K562 (cell line): ENCODE measurements around the gene LDLRAD1. TPM values are rescaled to one million over a fixed set of nuclear protein-coding genes. Genes with fewer than 3 reads are reported as not detected.

Experiments used
- BRD4 ChIP-seq: fragments of 200-600 bp; sonication (generic); IDR thresholded peaks from 2 replicates; pipeline ENCODE4 v1.6.1; 2017; ENCODE audit warnings: inconsistent platforms
- CBX8 ChIP-seq: fragments of 200-600 bp; sonication (generic); IDR thresholded peaks from 2 replicates; pipeline ENCODE4 v1.6.1; 2012; ENCODE audit warnings: borderline replicate concordance, mixed run types, low read depth, mild to moderate bottlenecking, moderate library complexity, mixed read lengths, low read length, control low read depth, inconsistent platforms; ENCODE audit not compliant: poor library complexity, severe bottlenecking; ENCODE audit errors: extremely low read depth
- CHD2 ChIP-seq: IDR thresholded peaks from 2 replicates; pipeline ENCODE4 v1.6.1; 2011; ENCODE audit warnings: low read depth, low read length
- ELF1 ChIP-seq: fragments of 200-800 bp; sonication (Bioruptor generic); IDR thresholded peaks from 2 replicates; pipeline ENCODE4 v1.6.1; 2016; ENCODE audit warnings: missing genetic modification characterization, missing compliant biosample characterization
- FOSL1 ChIP-seq: fragments of 200-800 bp; sonication (Bioruptor generic); conservative IDR thresholded peaks from 2 replicates; pipeline ENCODE4 v1.6.1; 2016; ENCODE audit warnings: missing genetic modification characterization, missing compliant biosample characterization
- HDAC6 ChIP-seq: IDR thresholded peaks from 2 replicates; pipeline ENCODE4 v1.6.1; 2012; ENCODE audit warnings: low read depth, mild to moderate bottlenecking, control low read depth, inconsistent platforms, low read length, moderate library complexity
- KAT8 ChIP-seq: fragments of 450-650 bp; IDR thresholded peaks from 2 replicates; pipeline ENCODE4 v1.6.1; 2016; ENCODE audit warnings: low read depth, mild to moderate bottlenecking
- KLF1 ChIP-seq: fragments of 450-650 bp; IDR thresholded peaks from 2 replicates; pipeline ENCODE4 v1.6.1; 2016; ENCODE audit warnings: missing genetic modification characterization, missing compliant biosample characterization
- MIER1 ChIP-seq: fragments of 450-650 bp; IDR thresholded peaks from 2 replicates; pipeline ENCODE4 v1.6.1; 2016; ENCODE audit warnings: antibody characterized with exemption, mild to moderate bottlenecking, low read depth
- MYC ChIP-seq, 2 experiments: fragments of 250-450 bp in 1 of 2; sonication (Bioruptor Pico) in 1 of 2; IDR thresholded peaks; 2 replicates each; pipeline versions ENCODE4 v1.5.1 to v1.6.1; 2012 to 2021; ENCODE audit warnings: low read depth in 2 of 2, borderline replicate concordance in 1 of 2, improper control_type of control experiment in 1 of 2, low read length in 1 of 2, mild to moderate bottlenecking in 1 of 2, moderate library complexity in 1 of 2
- NCOA1 ChIP-seq: fragments of 450-650 bp; IDR thresholded peaks from 2 replicates; pipeline ENCODE4 v1.6.1; 2016; ENCODE audit warnings: low read depth
- SNIP1 ChIP-seq: fragments of 450-650 bp; IDR thresholded peaks from 2 replicates; pipeline ENCODE4 v1.7.1; 2017; ENCODE audit warnings: low read depth, mild to moderate bottlenecking
- SREBF1 ChIP-seq: fragments of 150-350 bp; IDR thresholded peaks from 2 replicates; pipeline ENCODE4 v1.6.1; 2014; ENCODE audit warnings: antibody characterized with exemption, low read depth, low read length, borderline replicate concordance
- STAT6 ChIP-seq: sonication (generic); formaldehyde crosslinking; IDR thresholded peaks from 2 replicates; pipeline ENCODE4 v1.8.1; 2023; ENCODE audit warnings: mild to moderate bottlenecking, missing genetic modification reagents
- TAF9B ChIP-seq: fragments of 450-650 bp; IDR thresholded peaks from 2 replicates; pipeline ENCODE4 v1.6.1; 2018; ENCODE audit warnings: mild to moderate bottlenecking; ENCODE audit not compliant: partially characterized antibody
- YBX1 ChIP-seq: fragments of 450-650 bp; IDR thresholded peaks from 2 replicates; pipeline ENCODE4 v1.7.1; 2016; ENCODE audit warnings: mild to moderate bottlenecking
- ZFX ChIP-seq: sonication (generic); formaldehyde crosslinking; IDR thresholded peaks from 2 replicates; pipeline ENCODE4 v1.8.0; 2022; ENCODE audit warnings: mild to moderate bottlenecking, missing genetic modification reagents, moderate library complexity
- ZNF384 ChIP-seq: IDR thresholded peaks from 2 replicates; pipeline ENCODE4 v1.6.1; 2012; ENCODE audit warnings: low read depth, low read length, improper control_type of control experiment
- ZNF431 ChIP-seq: sonication (generic); formaldehyde crosslinking; IDR thresholded peaks from 2 replicates; pipeline ENCODE4 v1.8.0; 2022; ENCODE audit warnings: mild to moderate bottlenecking, missing genetic modification reagents
- ZNF785 ChIP-seq: fragments of 250-450 bp; sonication (Bioruptor Pico); IDR thresholded peaks from 2 replicates; pipeline ENCODE4 v1.4.0; 2020; ENCODE audit warnings: mild to moderate bottlenecking
- polyA plus RNA-seq, 8 experiments: library from polyadenylated mRNA; depleted of rRNA in 4 of 8; stranded (reverse) in 5 of 8; unstranded in 3 of 8; fragments of >200 nt; fragmentation: Nextera tagmentation in 2 of 8; fragmentation: Illumina TruSeq in 1 of 8; extraction: Ambion mirVana in 2 of 8; extraction: Trizol in 1 of 8; gene quantifications; 2 replicates each; pipeline versions ENCODE4 v1.2.1 to v1.2.3, GENCODE V29; 2011 to 2014; ENCODE audit warnings: inconsistent platforms in 1 of 8, missing spikeins in 1 of 8
- total RNA-seq, 7 experiments: library from RNA; depleted of rRNA in 6 of 7; stranded (reverse); fragments of >200 nt in 6 of 7; fragmentation: Illumina TruSeq in 2 of 7; extraction: Trizol in 2 of 7; gene quantifications; 2 replicates each; pipeline versions ENCODE4 v1.2.1 to v1.2.3, GENCODE V29; 2011 to 2021; ENCODE audit warnings: low replicate concordance in 1 of 7
- TF ChIP-seq, protein P1 (sequence below): sonication (generic); formaldehyde crosslinking; IDR thresholded peaks from 2 replicates; pipeline ENCODE4 v1.8.0; 2022; ENCODE audit warnings: mild to moderate bottlenecking, missing genetic modification reagents

The LDLRAD1 gene
- total and polyA plus RNA-seq, 9 of the 15 experiments (the other 6 are each of a cell fraction or from before 2014, with no cell fraction given) = not detected

GRCh38 chr1:54052934-54053744 is 35.2 kb upstream of the LDLRAD1 start, which contains the start of the genes TCEANC2 and TMEM59 (continued):
- TF ChIP-seq ZFX (CRISPR knock-in tag) = peak; percentile 81
- TF ChIP-seq ELF1 (tag) = peak; percentile 96
- TF ChIP-seq MIER1 = no peak; the same call in 1 of the 2 replicates
- no peak for TF ChIP-seq HDAC6
- no peak for TF ChIP-seq ZNF384
- TF ChIP-seq TAF9B = peak; percentile 83
- TF ChIP-seq BRD4 = no peak
- no peak for TF ChIP-seq FOSL1 (tag)
- TF ChIP-seq SNIP1 = no peak
- TF ChIP-seq KAT8 = no peak
- peak; percentile 24; the same call in 1 of the 2 replicates for TF ChIP-seq ZNF431
- no peak for TF ChIP-seq CBX8
- TF ChIP-seq YBX1 = no peak
- TF ChIP-seq CHD2 = peak; percentile 88
- no peak for TF ChIP-seq KLF1 (tag)
- no peak for TF ChIP-seq ZNF785 (CRISPR knock-in tag)
- peak; percentile 78 for TF ChIP-seq MYC (IDR thresholded peaks at IDR 0.05; ENCODE audit: low read depth, low read length)
- TF ChIP-seq MYC (CRISPR knock-in tag; IDR thresholded peaks at IDR 0.05; ENCODE audit: borderline replicate concordance, low read depth) = peak; percentile 47; the same call in 1 of the 2 replicates
- peak; percentile 82 for TF ChIP-seq SREBF1
- TF ChIP-seq, protein P1, sequence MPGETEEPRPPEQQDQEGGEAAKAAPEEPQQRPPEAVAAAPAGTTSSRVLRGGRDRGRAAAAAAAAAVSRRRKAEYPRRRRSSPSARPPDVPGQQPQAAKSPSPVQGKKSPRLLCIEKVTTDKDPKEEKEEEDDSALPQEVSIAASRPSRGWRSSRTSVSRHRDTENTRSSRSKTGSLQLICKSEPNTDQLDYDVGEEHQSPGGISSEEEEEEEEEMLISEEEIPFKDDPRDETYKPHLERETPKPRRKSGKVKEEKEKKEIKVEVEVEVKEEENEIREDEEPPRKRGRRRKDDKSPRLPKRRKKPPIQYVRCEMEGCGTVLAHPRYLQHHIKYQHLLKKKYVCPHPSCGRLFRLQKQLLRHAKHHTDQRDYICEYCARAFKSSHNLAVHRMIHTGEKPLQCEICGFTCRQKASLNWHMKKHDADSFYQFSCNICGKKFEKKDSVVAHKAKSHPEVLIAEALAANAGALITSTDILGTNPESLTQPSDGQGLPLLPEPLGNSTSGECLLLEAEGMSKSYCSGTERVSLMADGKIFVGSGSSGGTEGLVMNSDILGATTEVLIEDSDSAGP = no peak
- TF ChIP-seq STAT6 (CRISPR knock-in tag) = 0 out of 2 replicates have a peak, but pooled peaks have one; percentile 9
- peak; percentile 11 for TF ChIP-seq NCOA1
